Activated CD8-positive, alpha-beta memory T cell treated with anti-CD3 and anti-CD28 coated beads for 48 hours (primary cell): Measurements from ENCODE around the gene PRMT1.

Experiments
- DNase-seq, 3 experiments: peaks; one replicate each; pipeline ENCODE4 v3.0.0-alpha.2; 2020; ENCODE audit warnings: low read depth in 2 of 3, low spot score in 2 of 3

The PRMT1 gene

DNA sequence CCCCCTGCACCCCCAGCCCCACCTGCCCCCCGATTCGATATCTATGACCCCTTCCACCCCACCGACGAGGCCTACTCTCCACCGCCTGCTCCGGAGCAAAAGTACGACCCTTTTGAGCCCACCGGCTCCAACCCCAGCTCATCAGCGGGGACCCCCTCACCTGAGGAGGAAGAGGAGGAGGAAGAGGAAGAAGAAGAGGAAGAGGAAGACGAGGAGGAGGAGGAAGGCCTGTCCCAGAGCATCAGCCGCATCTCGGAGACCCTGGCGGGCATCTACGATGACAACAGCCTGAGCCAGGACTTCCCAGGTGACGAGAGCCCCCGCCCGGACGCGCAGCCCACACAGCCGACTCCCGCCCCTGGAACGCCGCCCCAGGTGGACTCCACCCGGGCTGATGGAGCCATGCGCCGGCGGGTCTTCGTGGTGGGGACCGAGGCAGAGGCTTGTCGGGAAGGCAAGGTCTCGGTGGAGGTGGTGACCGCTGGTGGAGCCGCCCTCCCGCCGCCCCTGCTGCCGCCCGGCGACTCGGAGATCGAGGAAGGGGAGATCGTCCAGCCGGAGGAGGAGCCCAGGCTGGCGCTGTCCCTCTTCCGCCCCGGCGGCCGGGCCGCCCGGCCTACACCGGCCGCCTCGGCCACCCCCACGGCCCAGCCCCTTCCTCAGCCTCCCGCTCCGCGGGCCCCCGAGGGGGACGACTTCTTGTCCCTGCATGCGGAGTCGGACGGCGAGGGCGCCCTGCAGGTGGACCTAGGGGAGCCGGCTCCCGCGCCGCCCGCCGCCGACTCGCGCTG, 25.8 kb upstream of the PRMT1 start:
- DNase-seq = no peak

DNA sequence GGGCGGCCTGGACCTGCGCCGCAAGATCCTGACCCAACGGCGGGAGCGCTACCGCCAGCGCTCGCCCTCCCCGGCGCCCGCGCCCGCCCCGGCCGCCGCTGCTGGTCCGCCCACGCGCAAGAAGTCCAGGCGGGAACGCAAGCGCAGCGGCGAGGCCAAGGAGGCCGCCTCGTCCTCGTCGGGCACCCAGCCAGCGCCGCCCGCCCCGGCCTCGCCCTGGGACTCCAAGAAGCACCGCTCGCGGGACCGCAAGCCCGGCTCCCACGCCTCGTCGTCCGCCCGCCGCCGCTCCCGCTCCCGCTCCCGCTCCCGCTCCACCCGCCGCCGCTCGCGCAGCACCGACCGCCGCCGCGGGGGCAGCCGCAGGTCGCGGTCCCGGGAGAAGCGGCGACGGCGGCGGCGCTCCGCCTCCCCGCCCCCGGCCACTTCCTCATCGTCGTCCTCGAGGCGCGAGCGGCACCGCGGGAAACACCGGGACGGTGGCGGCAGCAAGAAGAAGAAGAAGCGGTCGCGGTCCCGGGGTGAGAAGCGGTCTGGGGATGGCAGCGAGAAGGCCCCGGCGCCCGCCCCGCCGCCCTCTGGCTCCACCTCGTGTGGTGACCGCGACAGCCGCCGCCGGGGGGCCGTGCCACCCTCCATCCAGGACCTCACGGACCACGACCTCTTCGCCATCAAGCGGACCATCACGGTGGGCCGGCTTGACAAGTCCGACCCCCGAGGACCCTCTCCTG, 25.1 kb upstream of the PRMT1 start:
- DNase-seq = no peak

DNA sequence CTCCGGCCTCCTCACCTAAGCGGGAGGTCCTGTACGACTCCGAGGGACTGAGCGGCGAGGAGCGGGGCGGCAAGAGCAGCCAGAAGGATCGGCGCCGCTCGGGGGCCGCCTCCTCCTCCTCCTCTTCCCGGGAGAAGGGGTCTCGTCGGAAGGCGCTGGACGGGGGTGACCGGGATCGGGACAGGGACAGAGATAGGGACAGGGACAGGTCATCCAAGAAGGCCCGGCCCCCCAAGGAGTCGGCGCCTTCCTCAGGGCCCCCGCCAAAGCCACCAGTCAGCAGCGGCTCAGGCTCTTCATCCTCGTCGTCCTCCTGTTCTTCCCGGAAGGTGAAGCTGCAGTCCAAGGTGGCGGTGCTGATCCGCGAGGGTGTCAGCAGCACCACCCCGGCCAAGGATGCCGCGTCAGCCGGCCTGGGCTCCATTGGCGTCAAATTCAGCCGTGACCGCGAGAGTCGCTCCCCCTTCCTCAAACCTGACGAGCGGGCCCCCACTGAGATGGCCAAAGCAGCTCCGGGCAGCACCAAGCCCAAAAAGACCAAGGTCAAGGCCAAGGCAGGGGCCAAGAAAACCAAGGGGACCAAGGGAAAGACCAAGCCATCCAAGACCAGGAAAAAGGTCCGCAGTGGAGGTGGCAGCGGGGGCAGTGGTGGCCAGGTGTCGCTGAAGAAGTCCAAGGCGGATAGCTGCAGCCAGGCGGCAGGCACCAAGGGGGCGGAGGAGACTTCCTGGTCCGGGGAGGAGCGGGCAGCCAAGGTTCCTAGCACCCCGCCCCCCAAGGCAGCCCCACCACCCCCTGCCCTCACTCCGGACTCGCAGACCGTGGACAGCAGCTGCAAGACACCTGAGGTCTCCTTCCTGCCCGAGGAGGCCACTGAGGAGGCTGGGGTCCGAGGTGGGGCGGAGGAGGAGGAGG, 24.3 kb upstream of the PRMT1 start:
- no peak for DNase-seq

DNA sequence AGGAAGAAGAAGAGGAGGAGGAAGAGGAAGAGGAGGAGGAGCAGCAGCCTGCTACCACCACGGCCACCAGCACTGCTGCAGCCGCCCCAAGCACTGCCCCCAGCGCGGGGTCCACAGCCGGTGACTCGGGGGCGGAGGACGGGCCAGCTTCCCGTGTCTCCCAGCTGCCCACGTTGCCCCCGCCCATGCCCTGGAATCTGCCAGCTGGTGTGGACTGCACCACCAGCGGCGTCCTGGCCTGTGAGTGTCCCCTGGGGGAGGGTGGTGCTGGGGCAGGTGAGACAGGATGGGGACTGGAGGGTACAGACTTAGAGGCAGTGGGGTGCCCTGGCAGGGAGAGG, 23.6 kb upstream of the PRMT1 start:
- no peak for DNase-seq

DNA sequence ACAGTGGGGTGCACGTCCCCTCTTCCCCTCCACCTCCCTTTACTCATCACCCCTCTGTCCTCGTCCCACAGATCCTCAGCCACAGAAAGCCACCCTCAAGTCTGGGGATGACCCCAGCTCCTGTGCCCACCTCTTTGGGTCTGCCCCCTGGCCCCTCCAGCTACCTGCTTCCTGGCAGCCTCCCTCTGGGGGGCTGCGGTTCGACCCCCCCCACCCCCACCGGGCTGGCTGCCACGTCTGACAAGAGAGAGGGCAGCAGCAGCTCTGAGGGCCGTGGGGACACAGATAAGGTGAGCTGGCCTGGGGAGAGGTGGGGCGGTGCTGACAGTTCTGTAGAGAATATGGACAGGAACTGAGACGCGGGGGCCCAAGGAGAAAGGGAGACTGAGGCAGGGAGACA, 22.5 kb upstream of the PRMT1 start:
- DNase-seq = no peak

DNA sequence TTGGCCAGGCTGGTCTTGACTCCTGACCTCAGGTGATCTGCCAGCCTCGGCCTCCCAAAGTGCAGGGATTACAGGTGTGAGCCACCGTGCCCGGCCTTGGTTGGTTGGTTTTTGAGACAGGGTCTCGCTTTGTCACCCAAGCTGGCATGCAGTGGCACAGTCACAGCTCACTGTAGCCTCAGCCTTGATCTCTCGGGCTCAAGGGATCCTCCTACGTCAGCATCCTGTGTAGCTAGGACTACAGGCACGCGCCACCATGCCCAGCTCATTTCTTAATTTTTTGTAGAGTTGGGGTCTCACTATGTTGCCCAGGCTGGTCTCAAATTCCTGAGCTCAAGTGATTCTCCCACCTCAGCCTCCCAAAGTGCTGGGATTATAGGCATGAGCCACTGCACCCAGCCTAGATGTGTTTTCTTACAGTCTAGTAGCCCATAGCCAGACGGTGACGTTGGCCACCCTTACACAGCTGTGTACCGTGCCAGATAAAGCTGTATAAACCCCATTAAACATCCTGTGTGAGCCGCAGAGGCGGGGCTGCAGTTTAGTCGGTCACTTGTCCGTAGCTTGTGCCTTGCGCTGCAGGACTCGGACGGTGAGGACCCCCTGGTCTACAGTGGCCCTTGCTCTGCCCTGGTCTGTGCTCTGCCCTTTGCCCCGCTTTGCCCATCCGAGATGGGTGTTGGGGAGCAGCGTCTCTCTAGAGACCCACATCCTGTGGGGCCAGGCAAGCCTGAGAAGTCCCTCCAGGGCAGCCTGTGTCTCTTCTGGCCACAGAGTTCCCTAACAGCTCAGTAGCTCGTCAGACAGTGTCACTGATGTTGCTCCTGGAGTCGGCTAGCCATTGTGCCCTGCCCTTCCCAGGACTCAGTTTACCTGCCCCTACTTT, 21.3 kb upstream of the PRMT1 start:
- DNase-seq = no peak

DNA sequence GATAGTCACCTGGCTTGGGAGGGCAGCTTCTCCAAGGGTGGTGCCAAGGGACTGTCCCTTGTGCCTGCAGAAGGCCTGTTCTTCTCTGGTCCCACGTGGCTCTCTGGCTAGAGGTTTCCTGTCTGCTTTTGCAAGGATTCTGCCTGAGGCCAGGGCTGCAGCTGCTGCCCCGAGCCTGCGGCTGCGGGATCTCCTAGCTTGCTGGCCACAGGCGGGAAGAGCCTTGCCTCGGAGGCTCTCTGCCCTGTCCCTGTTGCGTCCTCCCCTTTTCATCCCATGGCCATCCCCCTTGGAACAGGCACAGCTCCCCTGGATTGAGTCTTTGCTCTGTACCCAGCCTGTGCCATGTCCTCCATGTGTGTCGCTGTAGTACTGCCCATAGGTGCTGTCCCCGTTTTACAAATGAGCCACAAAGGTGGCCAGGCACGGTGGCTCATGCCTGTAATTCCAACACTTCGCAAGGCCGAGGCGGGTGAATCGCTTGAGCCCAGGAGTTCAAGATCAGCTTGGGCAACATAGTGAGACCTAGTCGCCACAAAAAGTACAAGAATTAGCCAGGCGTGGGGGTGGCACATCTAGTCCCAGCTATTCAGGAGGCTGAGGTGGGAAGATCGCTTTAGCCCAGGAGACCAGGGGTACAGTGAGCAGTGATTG, 20.5 kb upstream of the PRMT1 start:
- DNase-seq = no peak

DNA sequence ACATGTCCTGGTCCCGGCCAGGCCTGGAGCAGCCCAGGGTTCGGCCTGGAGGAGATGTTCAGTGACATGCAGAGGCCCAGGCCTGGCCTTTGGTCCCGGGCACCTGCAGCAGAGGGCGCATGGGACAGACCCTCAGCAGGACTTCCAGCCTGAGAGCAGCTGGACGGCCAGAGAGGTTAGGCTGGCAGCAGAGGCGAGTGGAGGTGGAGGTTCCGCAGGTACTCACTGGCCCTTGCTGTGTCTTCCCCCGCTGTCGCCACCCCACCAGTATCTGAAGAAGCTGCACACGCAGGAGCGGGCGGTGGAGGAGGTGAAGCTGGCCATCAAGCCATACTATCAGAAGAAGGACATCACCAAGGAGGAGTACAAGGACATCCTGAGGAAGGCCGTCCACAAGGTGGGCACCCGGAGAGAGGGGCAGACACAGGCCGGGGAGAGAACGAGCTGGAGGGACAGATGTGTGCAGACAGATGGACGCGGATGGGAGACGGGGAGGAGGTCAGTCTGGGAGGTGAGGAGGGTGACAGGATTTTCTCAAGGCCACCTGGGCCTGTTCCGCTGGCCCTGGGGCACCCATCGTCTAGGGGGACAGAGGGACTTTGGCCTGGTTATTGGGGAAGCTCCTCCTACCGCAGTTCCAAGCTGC, 19.5 kb upstream of the PRMT1 start:
- no peak for DNase-seq

DNA sequence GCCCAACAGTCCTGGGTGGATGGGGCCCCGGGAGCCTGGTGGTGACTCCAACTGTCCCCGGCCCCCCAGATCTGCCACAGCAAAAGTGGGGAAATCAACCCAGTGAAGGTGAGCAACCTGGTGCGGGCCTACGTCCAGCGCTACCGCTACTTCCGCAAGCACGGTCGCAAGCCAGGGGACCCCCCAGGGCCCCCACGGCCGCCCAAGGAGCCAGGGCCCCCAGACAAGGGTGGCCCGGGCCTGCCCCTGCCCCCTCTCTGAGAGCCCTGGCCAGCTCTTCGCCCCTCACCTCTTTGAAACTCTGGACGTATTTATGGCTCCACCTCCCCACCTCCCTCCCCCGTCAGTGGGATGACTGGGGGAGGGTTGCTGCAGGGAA, 18.9 kb upstream of the PRMT1 start:
- no peak for DNase-seq

DNA sequence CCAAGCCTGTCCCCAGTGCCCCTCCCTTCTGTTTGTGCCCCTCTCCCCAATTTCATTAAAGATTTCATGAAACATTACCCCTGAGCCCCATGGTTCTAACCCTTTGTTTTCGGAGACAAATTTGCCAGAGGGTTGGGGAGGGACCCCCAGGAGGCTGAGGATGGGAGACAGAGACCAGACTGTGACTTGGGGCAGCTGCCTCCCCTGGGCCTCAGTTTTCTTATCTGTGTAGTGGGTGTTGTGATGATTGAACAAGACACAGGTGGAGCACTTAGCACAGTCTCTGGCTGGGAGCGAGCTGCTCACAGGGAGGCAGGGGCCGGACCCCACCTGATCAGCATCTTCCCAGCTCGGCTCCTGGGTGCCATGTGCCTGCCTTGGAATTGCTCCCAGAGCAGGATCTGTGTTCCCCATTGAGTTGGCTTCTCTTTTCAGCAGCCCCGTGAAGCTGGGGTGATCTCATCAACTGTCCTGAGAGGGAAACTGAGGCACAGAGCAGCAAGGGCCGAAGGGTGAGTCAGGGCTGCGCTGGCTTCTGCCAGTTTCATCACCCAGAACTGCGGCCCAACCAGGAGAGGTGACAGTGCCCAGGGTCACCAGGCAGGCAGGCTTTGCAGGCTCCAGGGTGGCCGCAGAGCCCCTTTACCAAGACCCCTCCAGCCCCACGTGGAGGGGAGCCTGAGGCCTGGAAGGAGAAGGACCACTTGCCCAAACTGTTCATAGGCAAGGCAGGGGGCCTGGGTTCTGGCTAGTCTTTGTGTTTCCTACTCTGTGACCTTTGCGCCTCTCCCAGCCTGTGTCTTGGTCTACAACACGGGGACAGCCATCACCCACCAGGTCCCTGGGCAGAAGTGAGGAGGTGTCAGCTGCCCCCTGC, 18.3 kb upstream of the PRMT1 start:
- no peak for DNase-seq

DNA sequence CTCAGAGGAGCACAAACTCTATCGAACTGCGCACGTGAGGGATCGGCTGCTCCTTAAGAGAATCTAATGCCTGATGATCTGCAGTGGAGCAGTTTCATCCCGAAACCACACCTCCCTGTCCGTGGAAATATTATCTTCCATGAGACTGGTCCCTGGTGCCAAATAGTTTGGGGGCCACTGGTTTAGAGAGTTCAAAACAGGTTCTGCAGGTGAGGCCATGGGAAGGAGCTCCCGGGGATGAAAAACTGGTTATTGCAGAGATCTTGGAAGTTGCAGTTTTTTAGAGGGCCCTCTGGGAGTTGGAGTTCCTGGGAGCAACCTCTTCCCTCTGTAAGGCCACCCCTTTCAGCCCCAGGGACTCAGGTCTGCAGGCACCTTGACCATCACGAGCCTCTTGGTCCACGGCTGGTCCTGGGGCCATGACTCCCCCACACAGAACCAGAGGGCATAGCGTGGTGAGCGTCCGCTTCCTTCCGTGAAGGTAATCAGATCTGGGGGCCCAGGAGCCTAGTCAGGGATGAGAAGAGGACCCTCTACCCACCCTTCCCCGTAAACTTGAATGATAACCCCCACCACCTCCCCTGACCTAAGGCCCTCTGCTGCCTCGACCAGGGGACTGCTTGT, 16.6 kb upstream of the PRMT1 start:
- DNase-seq = no peak

DNA sequence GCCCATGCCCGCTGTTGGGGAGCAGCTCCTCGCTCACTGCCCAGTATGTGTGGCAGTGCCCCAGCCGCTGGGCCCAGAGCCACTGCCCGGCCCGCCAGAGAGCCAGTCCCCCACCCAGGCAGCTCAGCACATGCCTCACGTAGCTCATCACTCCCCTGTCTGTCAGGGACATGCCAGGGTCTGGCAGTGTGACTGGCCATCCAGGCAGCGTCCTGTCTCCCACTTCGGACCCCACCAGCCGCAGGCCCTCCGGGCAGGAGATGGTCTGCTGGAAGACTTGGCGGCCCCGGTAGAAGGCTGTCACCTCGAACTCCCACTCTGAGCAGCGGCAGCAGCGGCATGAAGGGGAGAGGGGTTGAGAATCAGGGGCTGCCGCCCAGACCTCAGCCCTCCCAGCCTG, 15.1 kb upstream of the PRMT1 start:
- DNase-seq = no peak

DNA sequence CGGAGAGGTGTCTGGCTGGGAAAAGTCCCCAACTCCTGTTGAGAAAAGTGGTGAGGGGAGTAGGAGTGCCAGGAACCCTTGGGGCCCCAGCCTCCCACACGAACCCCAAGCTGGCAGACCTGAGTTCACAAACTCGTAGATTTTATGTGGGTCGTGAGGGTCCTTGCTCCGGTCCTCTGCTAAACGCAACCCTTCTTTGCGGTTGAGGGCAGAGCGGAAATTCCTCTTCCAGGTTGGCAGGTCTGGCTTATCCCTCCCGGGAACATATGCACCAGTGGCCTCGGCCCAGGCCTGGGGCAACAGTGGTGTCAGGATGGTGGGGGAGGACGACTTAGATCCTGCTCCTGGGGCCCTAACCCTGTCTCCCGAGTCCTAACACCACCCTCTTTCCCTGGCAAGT, 13.8 kb upstream of the PRMT1 start:
- DNase-seq = no peak

DNA sequence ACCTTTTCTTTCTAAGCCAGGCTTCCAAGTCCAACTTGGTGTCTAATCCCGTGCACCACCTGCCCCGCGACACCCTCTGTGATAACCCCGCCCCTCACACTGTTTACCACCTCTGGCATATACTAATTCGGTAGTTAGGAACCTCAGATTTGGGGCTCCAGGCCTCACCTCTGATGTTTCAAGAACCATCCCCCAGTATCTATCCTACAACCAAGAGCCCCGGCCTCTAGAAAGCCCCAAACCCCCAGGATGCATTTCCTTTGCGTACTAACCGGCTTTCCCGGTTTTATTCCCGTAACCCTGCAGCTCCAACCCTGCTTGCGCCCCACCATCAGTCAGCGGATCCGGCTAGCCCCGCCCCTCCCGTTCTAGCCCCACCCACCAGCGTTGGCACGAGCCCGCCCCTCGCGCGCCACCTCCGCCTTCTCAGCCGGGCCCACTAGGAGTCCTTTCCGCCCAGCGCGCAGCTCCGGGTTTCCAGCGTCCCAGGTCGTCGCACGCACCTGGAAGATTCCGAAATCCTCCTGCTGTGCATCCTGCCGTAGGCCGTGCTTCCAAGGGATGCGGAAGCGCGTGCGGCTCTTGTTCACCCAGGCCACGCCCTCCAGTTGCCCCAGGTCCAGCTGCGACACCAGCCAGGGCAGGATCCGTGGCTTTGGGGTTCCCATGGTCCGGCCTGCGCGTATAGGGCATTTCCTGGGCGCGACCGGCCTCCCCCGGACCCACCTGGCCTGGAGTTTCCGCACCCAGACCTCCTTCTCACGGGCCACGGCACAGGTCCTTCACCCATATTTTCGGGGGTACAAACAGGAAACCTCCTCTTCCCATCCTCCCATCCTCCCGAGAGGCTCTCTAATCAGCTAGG, 12.7 kb upstream of the PRMT1 start:
- peak; percentile 77 to 97 (median 92) for DNase-seq

DNA sequence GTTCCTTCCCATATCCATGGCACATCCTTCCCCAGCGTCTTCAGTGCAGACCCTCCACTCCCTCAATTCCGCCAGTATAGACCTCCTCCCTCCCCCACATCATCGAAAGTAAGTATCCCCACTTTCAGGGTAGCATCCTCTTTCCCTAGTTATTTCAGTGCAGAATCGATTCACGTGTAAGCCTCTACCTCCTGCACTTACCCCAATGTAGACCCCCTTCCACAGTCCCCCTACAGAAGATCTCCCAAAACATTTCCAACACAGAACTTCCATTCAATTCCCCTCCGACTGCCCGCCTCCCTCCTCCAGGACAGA, 12.1 kb upstream of the PRMT1 start:
- no peak for DNase-seq

DNA sequence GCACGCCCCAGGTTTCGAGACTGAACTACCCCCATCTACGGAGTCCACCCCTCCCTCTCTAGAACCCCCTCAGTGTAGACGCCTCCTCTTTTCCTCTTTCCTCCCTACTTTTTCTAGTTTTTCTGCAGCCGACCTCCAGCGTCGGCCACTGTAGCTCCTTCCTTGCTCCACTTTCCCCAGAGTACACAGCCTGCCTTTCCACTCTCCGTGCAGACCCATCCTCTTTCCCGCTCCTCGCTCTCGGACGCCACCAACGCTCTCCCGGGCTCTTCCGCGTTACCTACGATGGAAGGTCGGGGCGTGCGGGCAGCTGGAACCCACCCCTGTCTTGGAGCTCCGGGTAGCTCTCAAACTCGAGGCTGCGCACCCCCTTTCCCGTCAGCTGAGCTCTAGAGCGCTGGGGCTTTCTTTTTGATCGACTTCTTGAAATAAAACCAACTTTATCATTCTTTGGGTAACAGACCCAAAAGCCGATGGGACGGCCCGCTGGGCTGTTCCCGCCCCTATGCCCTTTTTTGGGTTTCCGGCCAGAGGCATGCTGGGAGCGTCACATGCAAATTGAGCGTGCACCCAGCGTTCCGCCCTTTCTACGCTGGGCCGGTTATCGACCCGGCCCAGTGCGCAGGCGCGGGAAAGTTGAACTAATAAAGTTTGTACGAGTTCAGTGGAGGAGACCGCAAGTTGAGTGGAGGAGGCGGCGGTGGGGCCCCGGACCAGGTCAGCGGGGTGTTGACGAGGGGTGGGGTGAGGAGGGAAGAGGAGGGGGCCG, 11.5 kb upstream of the PRMT1 start, which contains the start of the genes BCL2L12 and IRF3:
Gene BCL2L12, plus strand, starts transcription at position 583 of the 769 bp plus-strand sequence. CDS start 760 bp downstream, outside the sequence.
Gene IRF3, minus strand, starts transcription at position 507 of the 769 bp plus-strand sequence. CDS start 1,019 bp downstream, outside the sequence.
- DNase-seq = peak; percentile 96 to 98 (median 98)

DNA sequence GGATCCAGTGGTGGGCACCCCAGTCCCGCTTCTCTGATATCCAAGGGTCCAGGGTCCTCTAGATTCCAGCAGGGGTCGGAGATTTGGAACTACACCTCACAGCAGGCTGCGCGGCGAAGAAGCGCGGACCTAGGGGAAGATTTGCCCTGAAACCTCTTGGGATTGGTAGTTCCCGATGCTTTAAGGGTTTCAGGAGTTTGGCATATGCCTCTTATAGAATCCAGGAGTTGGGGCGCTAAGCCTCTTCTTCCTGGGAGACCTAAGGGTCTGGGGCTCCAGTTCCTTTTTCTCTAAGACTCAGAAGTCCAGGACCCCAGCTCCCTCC, 11.0 kb upstream of the PRMT1 start:
- no peak for DNase-seq
